BLaER1 treated with 17β-estradiol and CSF1 and Interleukin-3, amounts not matched to agents 10 nM and 100 nM (cell line): Measurements from ENCODE around the gene OVAAL.
A peak's percentile ranks its signal among the peaks of the same experiment; 100 is the strongest.
"Not testable (repeated sequence)": the region's sequence is repeated elsewhere in the genome, so short reads cannot be mapped to it uniquely, and the experiment has no call there.

ENCODE experiments used
- H3K27ac ChIP-seq, 11 experiments: shearing (Covaris generic); formaldehyde crosslinking; 2 replicates each; pipeline ENCODE4 v1.8.1; 2022
- H3K27me3 ChIP-seq, 11 experiments: shearing (Covaris generic); formaldehyde crosslinking; 2 replicates each; pipeline ENCODE4 v1.8.1; 2022
- H3K36me3 ChIP-seq, 11 experiments: shearing (Covaris generic); formaldehyde crosslinking; 2 replicates each; pipeline ENCODE4 v1.8.1; 2022
- H3K4me1 ChIP-seq, 10 experiments: shearing (Covaris generic); formaldehyde crosslinking; 2 replicates each; pipeline ENCODE4 v1.8.1; 2022
- H3K4me2 ChIP-seq, 11 experiments: shearing (Covaris generic); formaldehyde crosslinking; 2 replicates each; pipeline ENCODE4 v1.8.1; 2022
- H3K4me3 ChIP-seq, 10 experiments: shearing (Covaris generic); formaldehyde crosslinking; 2 replicates each; pipeline ENCODE4 v1.8.1; 2022
- H3K9ac ChIP-seq, 11 experiments: shearing (Covaris generic); formaldehyde crosslinking; 2 replicates each; pipeline ENCODE4 v1.8.1; 2022
- H3K9me3 ChIP-seq, 11 experiments: shearing (Covaris generic); formaldehyde crosslinking; replicated peaks in 1 of 11; 2 replicates each; pipeline ENCODE4 v1.8.1; 2022
- H4K20me1 ChIP-seq, 11 experiments: shearing (Covaris generic); formaldehyde crosslinking; 2 replicates each; pipeline ENCODE4 v1.8.1; 2022
- Cebpa-rat ChIP-seq, 11 experiments: shearing (Covaris generic); IDR thresholded peaks; 2 replicates each; pipeline ENCODE4 v1.8.1; 2022

OVAAL gene

DNA sequence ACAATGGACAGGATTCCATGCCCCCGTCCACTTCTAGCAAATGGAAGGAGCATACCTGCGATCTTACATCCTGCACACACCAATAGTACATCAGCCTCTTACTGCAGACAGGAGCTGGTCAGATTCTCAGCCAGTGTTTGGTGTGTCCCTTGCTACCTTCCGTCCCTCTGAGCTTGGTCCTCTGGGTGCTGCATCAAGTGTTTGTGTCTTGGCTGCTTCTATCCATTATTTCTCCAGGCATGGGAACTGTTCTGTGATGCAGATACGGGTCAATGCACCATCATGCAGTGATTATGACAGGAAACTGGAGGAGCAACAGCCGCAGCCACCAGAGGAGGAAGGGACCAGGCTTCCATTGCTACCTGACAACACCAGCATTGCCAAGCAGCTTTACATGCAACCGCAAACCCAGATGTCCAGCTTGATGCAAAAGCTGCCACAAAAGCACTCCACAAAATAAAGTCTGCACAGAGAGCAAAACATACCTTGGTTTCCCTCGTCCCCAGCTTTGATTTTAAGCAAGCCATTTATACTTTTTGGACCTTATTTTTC lies 21.9 kb upstream of the OVAAL start:
- no peaks in the 10 kb centered on the region for H3K36me3 ChIP-seq
- H3K27ac ChIP-seq = no peak overlapping the region
- no peaks in the 10 kb centered on the region for H4K20me1 ChIP-seq
- H3K9ac ChIP-seq = no peak overlapping the region
- H3K9me3 ChIP-seq = no peaks in the 10 kb centered on the region
- no peaks in the 10 kb centered on the region for H3K27me3 ChIP-seq
- H3K4me1 ChIP-seq = peaks cover 0 to 10% (median 5%) of the 10 kb centered on the region in 10 experiments; a peak in 9 of 20 replicates
- TF ChIP-seq Cebpa-rat (IDR thresholded peaks at IDR 0.05) = no peak
- peak overlapping the region in 7 of 11 experiments; percentile 6 to 26 (median 11); a peak in 6 of 22 replicates for H3K4me2 ChIP-seq
- no peak overlapping the region for H3K4me3 ChIP-seq

DNA sequence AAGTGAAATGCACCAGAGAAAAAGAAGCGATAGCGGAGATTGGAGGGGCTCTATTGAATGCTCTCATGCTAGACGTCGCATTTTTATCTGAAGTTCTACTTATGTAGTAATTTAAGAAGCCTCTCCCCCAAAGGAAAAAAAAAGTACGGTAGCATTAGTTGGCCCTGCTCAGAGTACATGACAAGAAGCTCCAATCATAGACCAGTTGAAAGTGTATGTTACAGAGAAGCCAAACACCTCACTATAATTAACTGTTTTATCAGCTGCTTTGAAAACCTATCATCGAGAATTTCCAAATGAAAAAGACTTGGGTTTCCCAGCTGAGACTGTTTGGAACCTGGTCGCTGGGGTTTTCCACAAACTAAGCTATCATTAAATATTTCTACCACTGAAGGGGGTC lies 19.6 kb upstream of the OVAAL start:
- peaks cover 0 to 10% (median 5%) of the 10 kb centered on the region in 10 experiments; a peak in 9 of 20 replicates for H3K4me1 ChIP-seq
- no peaks in the 10 kb centered on the region for H3K27me3 ChIP-seq
- TF ChIP-seq Cebpa-rat (IDR thresholded peaks at IDR 0.05) = no peak
- no peak overlapping the region for H3K4me2 ChIP-seq
- H3K9me3 ChIP-seq = no peaks in the 10 kb centered on the region
- H3K27ac ChIP-seq = no peak overlapping the region
- no peaks in the 10 kb centered on the region for H3K36me3 ChIP-seq
- no peak overlapping the region for H3K9ac ChIP-seq
- no peak overlapping the region for H3K4me3 ChIP-seq
- H4K20me1 ChIP-seq = no peaks in the 10 kb centered on the region

DNA sequence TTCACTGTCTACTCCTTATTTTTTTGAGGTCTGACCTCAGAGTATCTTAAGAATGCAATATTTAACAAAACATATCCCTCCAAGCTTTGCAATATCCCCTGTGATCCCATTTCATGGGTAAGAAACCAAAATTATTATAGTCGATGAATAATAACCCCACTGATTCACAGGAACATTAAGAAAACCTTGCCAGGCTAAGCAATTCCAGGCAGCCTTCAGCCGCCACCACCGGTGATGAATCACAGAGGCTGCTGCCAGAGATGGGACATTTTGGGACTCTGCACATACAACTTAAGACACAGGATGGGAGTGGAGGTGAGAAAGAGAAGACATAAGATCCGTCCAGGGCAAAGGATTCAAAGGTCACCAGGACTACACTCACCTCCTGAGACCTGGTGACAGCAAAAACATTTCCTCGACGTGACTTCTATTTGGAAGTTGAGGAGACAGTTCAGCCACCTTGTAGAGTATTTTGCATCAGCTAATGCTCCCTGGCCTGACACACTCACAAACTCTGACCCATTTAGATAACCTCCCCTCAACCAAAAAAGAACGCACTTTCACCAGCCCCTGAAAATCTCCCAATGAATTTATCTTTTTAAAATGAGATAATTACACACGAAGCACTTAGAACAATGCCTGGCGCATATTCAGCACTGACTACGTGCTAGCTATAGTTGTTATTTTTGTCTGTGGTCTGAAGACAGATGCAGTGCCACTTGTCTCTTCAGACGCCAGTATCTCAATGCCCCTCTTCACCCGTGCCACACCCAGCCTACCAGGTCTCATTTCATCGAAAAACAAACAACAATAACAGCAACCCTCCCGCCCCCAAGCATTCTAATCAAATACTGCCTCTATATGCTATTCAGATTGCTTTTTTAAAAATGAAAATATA lies 17.8 kb upstream of the OVAAL start:
- no peaks in the 10 kb centered on the region for H3K27me3 ChIP-seq
- H3K4me2 ChIP-seq = no peak overlapping the region
- no peaks in the 10 kb centered on the region for H4K20me1 ChIP-seq
- H3K4me1 ChIP-seq = peaks cover 0 to 10% (median 5%) of the 10 kb centered on the region in 10 experiments; a peak in 9 of 20 replicates
- no peak overlapping the region for H3K4me3 ChIP-seq
- H3K27ac ChIP-seq = no peak overlapping the region
- no peaks in the 10 kb centered on the region for H3K9me3 ChIP-seq
- no peak overlapping the region for H3K9ac ChIP-seq
- TF ChIP-seq Cebpa-rat (IDR thresholded peaks at IDR 0.05) = no peak
- no peaks in the 10 kb centered on the region for H3K36me3 ChIP-seq

DNA sequence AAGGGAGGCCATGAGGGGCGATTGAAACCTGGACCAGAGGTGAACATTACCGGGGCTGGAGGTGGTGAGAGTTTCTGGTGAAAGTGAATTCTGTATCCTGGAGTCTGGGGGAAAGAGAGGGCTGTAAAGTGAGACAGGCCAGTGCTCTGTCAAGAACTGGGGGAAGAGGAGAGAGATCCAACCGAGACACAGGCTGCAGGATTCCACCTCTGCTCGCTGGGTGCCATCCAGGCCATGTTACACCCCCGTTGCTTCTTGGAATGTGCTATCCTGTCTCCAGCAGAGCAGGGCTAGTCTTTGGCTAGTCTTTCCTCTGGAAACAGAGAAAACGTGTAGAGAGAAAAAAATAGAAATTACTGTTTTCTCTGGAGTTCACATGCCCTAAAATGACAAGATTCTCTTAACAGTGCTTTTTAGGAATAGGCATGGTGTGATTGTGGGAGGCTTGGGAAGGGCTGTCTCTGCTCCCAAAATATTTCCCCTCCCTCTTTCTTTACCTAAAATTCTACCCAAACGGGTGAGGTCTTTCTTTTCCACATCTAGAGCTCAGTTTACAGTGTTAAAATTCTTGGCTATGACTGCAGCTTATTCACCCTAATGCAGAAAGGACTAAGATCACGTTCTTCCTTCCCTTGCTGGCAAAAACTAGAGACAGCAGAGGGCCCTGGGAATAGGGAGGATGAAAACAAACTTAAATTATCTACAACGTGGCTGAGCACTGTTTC lies 16.5 kb upstream of the OVAAL start:
- Histone ChIP-seq H4K20me1 (no peaks in the 10 kb centered on the region), H3K4me1 (peaks cover 0 to under 1% (median 0%) of the 10 kb centered on the region in 10 experiments; a peak in 1 of 20 replicates), H3K27ac (no peak overlapping the region), H3K4me3 (no peak overlapping the region), H3K9me3 (no peaks in the 10 kb centered on the region), H3K27me3 (no peaks in the 10 kb centered on the region), H3K9ac (no peak overlapping the region), H3K4me2 (no peak overlapping the region), H3K36me3 (no peaks in the 10 kb centered on the region)
- TF ChIP-seq Cebpa-rat (IDR thresholded peaks at IDR 0.05) = no peak

DNA sequence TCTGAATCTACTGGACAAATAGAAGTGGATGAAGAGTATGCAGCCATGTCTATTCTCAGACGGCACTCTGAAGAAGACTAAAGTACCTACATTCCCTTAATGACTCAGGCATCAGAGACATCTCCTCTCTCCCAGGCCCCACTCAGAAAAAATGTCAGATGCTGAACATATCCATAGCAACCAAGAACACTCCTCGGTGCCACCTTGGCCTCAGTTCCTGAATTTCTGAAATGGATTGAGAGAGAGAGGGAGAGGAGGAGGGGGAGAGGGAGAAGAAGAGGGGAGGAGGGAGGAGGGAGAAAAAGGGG lies 16.0 kb upstream of the OVAAL start:
- Histone ChIP-seq H4K20me1 (no peaks in the 10 kb centered on the region), H3K4me3 (no peak overlapping the region), H3K27ac (no peak overlapping the region), H3K9me3 (no peaks in the 10 kb centered on the region), H3K4me2 (no peak overlapping the region), H3K9ac (no peak overlapping the region), H3K4me1 (no peaks in the 10 kb centered on the region), H3K36me3 (no peaks in the 10 kb centered on the region), H3K27me3 (no peaks in the 10 kb centered on the region)
- TF ChIP-seq Cebpa-rat (IDR thresholded peaks at IDR 0.05) = no peak

DNA sequence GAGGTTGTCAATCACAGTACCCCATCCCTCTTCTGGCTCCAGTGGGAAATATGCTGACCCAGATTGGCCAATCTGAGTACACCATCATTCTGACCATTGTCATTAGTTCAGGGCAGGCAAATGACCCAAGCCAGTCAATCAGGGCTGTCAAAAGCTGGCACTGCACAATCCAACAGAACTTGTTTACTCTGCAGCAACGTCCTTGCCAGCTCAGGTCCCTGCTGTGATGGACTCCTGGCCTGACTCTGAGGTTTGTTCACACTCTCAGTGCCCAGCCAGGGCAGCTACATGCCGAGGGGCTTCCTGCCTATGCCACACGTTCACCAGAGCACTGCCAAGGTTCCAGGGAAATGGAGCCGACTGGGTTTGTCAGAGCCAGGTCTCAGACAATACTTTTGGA lies 14.7 kb upstream of the OVAAL start:
- Histone ChIP-seq H4K20me1 (no peaks in the 10 kb centered on the region), H3K27ac (no peak overlapping the region), H3K4me1 (peaks cover 0 to 6% (median 4%) of the 10 kb centered on the region in 10 experiments; a peak in 8 of 20 replicates)

DNA sequence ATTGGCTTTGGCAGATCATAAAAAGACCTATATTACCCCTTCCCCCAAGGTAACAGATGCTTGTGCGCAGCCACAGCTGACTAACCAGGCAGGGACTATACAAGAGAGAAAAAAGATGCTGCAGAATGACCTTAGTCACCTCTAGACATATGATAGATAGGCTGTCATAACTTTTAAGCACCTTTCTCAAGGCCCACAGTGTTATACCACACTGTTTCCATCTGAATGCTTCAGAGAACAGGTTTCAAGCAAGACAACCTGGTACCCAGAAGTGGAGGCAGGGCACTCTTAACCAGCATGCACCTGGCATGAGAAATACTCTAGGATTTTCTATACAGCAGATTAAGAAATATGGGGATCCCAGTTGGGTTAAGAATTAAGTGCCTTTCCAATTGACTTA lies 12.8 kb upstream of the OVAAL start:
- TF ChIP-seq Cebpa-rat (IDR thresholded peaks at IDR 0.05) = no peak
- Histone ChIP-seq H4K20me1 (no peaks in the 10 kb centered on the region), H3K36me3 (no peaks in the 10 kb centered on the region), H3K27me3 (no peaks in the 10 kb centered on the region), H3K27ac (no peak overlapping the region), H3K4me2 (no peak overlapping the region), H3K4me1 (peaks cover 0 to 11% (median 7%) of the 10 kb centered on the region in 10 experiments; a peak in 8 of 20 replicates), H3K9ac (no peak overlapping the region), H3K4me3 (no peak overlapping the region), H3K9me3 (no peaks in the 10 kb centered on the region)

More for the DNA sequence above, 14.7 kb upstream of the OVAAL start:
- H3K9ac ChIP-seq = no peak overlapping the region
- no peak overlapping the region for H3K4me3 ChIP-seq
- no peak for TF ChIP-seq Cebpa-rat (IDR thresholded peaks at IDR 0.05)
- no peaks in the 10 kb centered on the region for H3K27me3 ChIP-seq
- no peaks in the 10 kb centered on the region for H3K36me3 ChIP-seq
- no peaks in the 10 kb centered on the region for H3K9me3 ChIP-seq
- no peak overlapping the region for H3K4me2 ChIP-seq

DNA sequence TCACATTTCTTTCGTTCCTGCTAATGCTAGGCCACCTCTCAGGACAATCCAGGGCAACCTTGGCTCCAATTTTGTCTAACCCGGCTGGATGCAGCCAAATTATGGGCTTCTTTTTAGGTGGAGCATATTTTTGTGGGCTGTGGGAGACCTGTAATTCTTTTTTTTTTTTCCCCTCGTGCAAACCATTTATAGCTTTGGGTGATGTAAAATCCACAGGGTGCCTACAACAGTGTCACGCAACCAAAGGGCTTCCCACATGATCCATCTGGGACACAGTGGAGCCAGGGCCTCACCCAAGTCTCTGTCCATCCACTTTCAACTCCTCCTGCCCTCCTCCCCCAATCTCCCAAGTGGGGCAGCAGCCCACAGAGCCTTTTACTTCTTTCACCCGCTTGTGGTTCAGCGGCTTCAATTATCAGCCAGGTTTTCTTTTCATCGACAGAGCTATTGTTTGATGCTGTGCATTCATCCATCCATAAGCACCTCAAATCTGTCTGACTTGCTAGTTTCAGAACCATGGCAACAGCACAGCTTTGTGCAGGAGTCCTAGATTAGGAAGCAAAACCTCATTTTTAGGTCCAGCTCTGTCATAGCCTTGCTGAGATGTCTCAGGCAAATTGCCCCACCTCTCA lies 10.0 kb upstream of the OVAAL start:
- Histone ChIP-seq H3K4me1 (peaks cover 0 to 11% (median 7%) of the 10 kb centered on the region in 10 experiments; a peak in 8 of 20 replicates), H4K20me1 (no peaks in the 10 kb centered on the region), H3K27ac (no peak overlapping the region), H3K36me3 (no peaks in the 10 kb centered on the region), H3K4me2 (peak overlapping the region in 7 of 11 experiments; percentile 12 to 51 (median 39); a peak in 12 of 22 replicates), H3K4me3 (no peak overlapping the region), H3K27me3 (no peaks in the 10 kb centered on the region), H3K9me3 (no peaks in the 10 kb centered on the region), H3K9ac (no peak overlapping the region)
- TF ChIP-seq Cebpa-rat (IDR thresholded peaks at IDR 0.05) = no peak

DNA sequence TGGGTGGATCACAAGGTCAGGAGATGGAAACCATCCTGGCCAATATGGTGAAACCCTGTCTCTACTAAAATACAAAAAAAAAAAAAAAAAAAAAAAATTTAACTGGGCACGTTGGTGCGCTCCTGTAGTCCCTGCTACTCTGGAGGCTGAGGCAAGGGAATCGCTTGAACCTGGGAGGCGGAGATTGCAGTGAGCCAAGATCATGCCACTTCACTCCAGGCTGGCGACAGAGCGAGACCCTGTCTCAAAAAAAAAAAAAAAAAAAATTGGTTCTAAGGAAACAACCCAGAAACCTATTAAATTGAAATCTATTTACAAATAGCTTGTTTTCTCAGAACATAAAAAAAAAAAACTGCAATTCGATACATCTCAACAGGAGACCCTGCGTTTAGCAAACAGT lies 9.0 kb upstream of the OVAAL start:
- H3K27me3 ChIP-seq, H3K4me3 ChIP-seq, H3K36me3 ChIP-seq, H3K9me3 ChIP-seq, H4K20me1 ChIP-seq, H3K27ac ChIP-seq, H3K9ac ChIP-seq, H3K4me2 ChIP-seq: not testable (repeated sequence)
- H3K4me1 ChIP-seq = peaks cover 0 to 11% (median 7%) of the 10 kb centered on the region in 10 experiments; a peak in 8 of 20 replicates
